GM19099 (cell line): ENCODE measurements around the gene TMOD3.

ENCODE experiments used
- POLR2A ChIP-seq: IDR thresholded peaks from 3 replicates; pipeline ENCODE4 v1.6.1; 2011; ENCODE audit warnings: low read depth; ENCODE audit not compliant: insufficient read length; ENCODE audit errors: extremely low read depth

TMOD3 gene

GRCh38 chr15:51829376-51830275, at the start of gene TMOD3:
TSS of gene TMOD3 (plus strand) at chr15:51829653. CDS start at chr15:51862885, 33,232 bp downstream.
- TF ChIP-seq POLR2A: peak; percentile 93

GRCh38 chr15:51780636-51781035, 48.8 kb upstream of the TMOD3 start:
- no peak for TF ChIP-seq POLR2A

DNA sequence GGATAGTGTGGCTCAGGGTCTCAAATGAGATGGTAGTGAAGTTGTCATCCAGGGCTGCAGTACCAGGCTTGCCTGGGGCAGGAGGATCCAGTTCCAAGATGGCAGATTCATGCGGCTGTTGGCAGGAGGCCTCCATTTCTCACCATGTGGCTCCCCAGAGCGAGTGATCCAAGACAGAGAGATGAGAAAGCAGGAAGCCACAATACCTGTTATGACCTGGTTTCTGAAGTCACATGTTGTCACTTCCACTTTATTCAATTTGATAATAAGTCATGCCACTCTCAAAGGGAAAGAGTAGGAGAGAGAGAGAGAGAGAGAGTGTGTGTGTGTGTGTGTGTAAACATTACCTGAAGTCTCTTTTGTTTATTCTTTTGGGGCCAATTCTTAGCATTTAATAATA, 47.9 kb upstream of the TMOD3 start:
- TF ChIP-seq POLR2A: no peak

DNA sequence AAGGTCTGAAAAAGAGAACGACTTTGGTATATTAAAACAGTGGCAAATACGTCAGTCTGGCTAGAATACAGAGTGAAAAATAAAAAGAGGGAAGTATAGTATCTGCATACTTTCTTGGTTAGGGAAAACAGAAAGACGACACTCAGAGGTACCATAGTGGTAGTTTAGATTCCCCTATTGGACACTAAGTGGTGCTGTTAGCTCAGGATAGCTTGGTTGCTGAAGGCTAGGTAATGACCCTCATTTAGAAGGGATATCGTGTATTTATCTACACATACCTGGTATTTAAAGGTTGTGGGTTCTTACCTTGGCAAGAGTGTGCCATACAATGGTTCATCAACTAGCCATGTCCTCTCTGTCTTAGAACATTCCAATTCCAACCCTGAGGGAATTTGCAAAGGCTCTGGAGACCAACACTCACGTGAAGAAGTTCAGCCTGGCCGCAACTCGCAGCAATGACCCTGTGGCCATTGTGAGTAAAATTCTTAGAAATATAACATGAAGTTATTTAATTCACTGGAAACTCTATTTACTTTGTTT, 47.0 kb upstream of the TMOD3 start:
- no peak for TF ChIP-seq POLR2A

GRCh38 chr15:51783967-51784366, 45.5 kb upstream of the TMOD3 start:
- no peak for TF ChIP-seq POLR2A

GRCh38 chr15:51793521-51794305, 35.7 kb upstream of the TMOD3 start:
- TF ChIP-seq POLR2A: no peak

DNA sequence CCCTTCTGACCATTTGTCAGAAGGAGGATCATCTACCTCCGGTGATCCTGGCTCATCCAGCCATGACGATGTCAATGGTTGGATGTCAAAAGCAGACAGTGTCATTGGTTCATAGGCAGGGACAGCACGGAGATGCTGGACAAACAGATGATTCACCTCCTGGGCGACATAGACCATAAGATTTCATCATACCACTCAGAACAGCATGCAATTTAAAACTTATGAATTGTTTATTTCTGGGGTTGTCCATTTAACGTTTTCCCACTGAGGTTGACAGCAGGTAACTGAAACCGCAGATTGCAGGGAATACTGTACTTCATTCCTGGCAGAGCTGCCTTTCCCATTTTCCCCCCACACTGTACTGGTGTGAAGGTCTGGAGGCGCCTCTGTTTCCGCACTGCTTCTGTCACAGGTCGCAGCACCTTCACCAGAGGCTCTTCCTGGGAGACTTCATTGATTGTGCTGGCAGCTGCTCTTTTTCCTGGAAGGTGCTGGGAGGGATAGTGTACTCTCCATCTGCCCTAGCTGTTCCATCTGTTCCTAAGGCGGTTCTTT, 32.5 kb upstream of the TMOD3 start:
- TF ChIP-seq POLR2A: no peak

DNA sequence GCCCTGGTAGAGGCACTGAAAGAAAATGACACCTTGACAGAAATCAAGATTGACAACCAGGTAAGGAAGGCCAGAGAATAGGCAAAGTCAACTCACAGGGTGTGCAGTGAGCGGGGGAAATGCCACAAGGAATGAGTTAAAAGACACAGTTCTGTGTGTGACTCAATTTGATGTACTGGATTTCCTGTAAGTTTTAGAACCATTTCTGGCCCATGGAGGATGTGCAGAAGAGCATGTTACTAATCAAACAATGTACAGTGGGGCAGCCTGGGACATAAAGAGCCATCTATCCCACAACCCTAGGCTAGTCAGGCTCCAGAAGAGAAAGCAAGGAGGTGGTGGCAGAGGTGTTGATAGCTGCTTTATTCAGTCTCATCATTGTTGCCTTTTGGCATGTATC, 31.2 kb upstream of the TMOD3 start:
- no peak for TF ChIP-seq POLR2A

DNA sequence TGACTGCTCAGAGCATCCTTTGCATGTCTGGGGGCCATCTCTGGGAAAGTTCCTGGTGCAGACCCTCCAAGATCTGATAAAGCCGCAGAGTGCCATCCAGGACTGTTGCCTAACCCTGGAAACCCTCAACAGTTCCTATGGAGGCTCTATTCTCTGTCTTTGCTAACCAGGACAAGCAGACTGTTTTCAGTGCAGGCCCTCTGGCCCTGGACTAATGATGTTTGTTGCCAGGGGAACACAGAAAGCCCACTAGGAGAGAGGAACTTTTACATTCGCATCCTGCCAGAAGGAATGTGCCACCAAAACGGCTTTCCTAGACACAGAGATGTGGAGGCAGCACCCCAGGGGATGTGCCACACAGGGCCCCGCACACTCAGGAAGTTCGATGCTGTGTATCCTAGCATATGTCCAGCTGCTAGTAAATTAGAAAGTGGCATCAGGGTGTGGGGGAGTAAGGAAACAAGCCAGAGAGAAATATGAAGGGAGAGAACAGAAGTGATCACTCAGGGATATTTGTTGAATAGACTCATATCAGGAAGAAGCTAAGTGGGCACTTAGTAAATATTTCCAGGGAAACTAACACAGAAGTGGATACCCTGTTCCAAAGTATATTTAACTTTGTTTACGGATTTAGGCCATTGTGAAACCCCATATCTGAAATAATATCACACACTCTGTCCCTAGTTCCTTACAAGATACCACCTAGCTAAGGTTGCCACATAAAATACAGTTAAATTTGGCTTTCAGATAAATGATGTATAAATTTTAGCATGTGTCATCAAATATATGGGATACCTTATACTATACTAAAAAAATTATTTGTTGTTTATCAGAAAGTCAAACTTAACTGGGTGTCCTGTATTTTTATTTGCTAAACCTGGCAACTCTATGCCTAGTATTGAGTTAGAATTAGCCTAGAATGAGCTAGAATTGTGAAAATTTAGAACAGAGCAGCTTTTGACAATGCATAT, 29.9 kb upstream of the TMOD3 start:
- no peak for TF ChIP-seq POLR2A

GRCh38 chr15:51801391-51801835, 28.0 kb upstream of the TMOD3 start:
- no peak for TF ChIP-seq POLR2A

DNA sequence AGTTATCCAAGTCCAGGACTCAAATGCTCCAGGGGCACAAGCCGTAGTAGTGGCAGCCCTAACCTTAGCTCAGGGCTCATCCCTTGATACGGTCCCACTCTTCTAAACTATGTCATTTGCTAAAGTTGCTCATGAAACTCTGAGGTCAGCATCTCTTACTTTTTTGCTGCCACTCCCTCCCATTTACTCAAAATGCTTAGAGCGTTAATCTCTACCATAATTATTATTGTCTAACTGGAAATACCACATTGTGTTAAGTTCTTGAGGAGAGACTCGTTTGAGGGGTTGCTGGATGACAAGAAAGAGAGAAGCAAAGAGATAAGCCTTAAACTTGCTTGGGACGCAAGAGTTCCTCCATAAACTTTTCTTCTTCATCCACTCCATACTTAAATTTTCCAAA, 26.9 kb upstream of the TMOD3 start:
- no peak for TF ChIP-seq POLR2A

DNA sequence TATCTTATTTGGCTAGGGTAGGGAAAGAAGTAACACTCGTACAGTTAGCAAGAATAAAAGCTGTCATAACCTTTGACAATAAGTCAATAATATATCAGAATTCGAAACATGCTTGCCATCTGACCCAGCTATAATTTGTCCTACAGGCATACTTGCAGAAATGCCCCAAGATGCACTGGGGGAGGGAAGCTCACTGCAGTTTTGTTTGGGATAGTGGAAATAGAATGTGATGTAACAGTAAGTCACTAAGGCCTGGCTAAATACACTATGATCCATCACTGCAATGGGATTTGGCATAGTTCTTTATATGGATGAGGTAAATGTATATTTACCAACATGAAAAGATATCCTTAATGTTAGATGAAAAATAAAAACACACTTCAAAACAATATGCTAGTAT, 25.5 kb upstream of the TMOD3 start:
- no peak for TF ChIP-seq POLR2A

DNA sequence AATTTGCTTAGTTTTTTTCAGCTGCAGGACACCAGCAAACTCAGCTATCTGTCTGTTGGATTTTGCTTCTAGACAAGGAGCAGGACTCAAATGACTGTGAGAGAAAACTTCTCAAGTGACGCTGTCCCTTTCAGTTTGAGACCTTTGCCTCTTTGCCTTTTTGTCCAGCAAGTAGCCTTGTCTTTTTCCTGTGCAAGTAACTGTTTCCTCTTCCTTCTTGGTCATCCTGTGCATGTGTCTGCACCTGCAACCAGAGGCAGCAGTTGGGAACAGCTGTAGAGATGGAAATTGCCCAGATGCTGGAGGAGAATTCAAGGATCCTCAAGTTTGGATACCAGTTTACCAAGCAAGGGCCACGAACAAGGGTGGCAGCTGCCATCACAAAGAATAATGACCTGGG, 23.3 kb upstream of the TMOD3 start:
- no peak for TF ChIP-seq POLR2A

DNA sequence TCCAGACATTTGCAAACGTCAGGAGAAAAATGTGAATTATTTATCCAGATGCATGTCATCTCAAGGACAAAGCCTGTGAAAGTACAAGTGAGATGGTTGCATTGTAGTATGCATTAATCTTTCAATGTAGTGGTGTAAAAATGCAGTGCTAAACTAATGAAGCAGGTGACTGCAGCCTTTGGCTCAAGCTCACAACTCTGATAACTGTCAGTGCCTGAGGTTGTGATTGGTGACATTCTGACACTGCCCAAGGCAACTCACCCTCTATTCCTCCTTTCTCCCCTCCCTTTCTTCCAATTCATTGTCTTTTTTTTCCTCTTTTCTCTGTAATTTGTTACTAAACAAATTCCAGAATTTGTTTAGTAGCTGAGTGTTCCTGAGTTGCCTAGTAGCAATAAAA, 20.0 kb upstream of the TMOD3 start:
- TF ChIP-seq POLR2A: no peak
